MM.1S (cell line): ENCODE data around the gene JAG1.

Source experiments
- EZH2 ChIP-seq: fragments of 300-600 bp; sonication (generic); optimal IDR thresholded peaks from 2 replicates; pipeline ENCODE3; 2017; ENCODE audit warnings: low read depth, mild to moderate bottlenecking, antibody characterized with exemption, low read length, mixed read lengths
- EZH2phosphoT487 ChIP-seq: fragments of 300-600 bp; sonication (generic); IDR thresholded peaks from 2 replicates; pipeline ENCODE4 v1.6.1; 2018; ENCODE audit warnings: antibody characterized with exemption, low read length
- TF ChIP-seq, protein P1 (sequence below): fragments of 300-600 bp; sonication (generic); IDR thresholded peaks from 2 replicates; pipeline ENCODE4 v1.5.1; 2016; ENCODE audit warnings: antibody characterized with exemption, low read length, mixed read lengths

DNA sequence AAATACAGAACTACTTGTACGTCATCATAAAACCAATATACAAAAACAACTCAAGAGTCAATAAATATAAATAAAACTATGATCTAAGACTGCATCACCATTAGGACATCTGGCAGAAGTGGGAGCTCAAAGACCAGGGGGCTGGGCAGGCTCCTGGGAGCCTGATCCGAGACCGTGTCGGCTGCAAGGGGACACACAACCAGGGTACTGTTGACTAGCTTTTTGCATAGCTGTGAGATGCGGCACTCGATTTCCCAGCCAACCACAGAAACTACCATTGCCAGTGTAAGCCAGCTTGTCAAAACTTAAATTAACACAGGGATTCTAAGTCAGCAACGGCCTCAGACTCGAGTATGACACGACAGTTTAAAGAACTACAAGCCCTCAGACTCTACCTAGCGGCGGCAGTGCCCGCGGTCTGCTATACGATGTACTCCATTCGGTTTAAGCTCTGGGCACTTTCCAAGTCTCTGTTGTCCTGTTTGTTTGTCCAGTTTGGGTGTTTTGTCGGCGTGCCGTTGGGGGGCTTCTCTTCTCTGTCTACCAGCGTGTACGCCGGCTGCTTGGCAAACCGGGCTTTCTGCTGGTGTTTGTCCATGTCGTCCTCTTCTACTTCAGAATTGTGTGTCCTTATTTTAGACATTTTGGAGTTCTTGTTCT is 34.6 kb downstream of the JAG1 start:
- TF ChIP-seq, protein P1, sequence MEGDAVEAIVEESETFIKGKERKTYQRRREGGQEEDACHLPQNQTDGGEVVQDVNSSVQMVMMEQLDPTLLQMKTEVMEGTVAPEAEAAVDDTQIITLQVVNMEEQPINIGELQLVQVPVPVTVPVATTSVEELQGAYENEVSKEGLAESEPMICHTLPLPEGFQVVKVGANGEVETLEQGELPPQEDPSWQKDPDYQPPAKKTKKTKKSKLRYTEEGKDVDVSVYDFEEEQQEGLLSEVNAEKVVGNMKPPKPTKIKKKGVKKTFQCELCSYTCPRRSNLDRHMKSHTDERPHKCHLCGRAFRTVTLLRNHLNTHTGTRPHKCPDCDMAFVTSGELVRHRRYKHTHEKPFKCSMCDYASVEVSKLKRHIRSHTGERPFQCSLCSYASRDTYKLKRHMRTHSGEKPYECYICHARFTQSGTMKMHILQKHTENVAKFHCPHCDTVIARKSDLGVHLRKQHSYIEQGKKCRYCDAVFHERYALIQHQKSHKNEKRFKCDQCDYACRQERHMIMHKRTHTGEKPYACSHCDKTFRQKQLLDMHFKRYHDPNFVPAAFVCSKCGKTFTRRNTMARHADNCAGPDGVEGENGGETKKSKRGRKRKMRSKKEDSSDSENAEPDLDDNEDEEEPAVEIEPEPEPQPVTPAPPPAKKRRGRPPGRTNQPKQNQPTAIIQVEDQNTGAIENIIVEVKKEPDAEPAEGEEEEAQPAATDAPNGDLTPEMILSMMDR, result no peak
- TF ChIP-seq EZH2phosphoT487 (no peak), EZH2 (no peak)
